Measurements from ENCODE around the gene TAF1A.

DNA sequence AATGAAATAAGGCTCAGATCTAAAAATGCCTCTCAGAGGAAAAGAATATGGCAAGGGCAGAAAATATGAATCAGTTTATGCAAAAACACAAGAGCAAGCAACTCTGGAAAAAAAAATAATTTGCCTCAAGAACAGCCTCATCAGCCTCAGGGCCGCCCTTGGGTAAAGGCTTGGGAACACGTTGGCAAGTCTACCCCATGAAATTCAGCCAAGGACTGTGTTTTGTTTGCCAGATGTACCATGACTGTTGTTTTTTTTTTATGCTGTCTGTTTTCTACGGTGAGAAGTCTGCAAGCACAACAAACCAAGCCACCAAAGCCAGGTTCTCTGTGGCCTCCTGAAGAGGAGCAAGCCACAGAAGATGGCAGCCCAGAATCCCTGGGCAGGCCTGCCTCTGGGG lies 59.8 kb downstream of the TAF1A start:
- TF ChIP-seq CTCF (IDR thresholded peaks at IDR 0.05) (no peak), POLR2AphosphoS5 (IDR thresholded peaks at IDR 0.05; ENCODE audit: insufficient read depth in 1 of 2, low read depth in 1 of 2) (no peak)

Measured in vagina (tissue), 2 donors.